Activated naive CD4-positive, alpha-beta T cell treated with Interleukin-2 at 50 U/mL for 16 hours (primary cell): ENCODE data around the gene BLMH.

ENCODE experiments used
- DNase-seq: peaks from one replicate; pipeline ENCODE4 v3.0.0-alpha.2; 2020

Gene BLMH

GRCh38 chr17:30304778-30305177, 13.0 kb upstream of the BLMH start:
- no peak for DNase-seq

GRCh38 chr17:30302241-30302640, 10.5 kb upstream of the BLMH start:
- DNase-seq, result no peak

- no peak for DNase-seq
Observed at GRCh38 chr17:30300818-30301217, 9.1 kb upstream of the BLMH start.

GRCh38 chr17:30299000-30299399, 7.3 kb upstream of the BLMH start:
- no peak for DNase-seq

GRCh38 chr17:30297715-30298114, 6.0 kb upstream of the BLMH start:
- DNase-seq, result no peak

GRCh38 chr17:30296499-30297080, 4.8 kb upstream of the BLMH start:
- no peak for DNase-seq

- DNase-seq, result no peak
Observed at GRCh38 chr17:30292286-30292858, 628 bp upstream of the BLMH start.

GRCh38 chr17:30290696-30291542, 825 bp downstream of the BLMH start:
- DNase-seq, result peak; percentile 45

GRCh38 chr17:30290077-30290476, 1.7 kb downstream of the BLMH start:
- DNase-seq, result no peak

- no peak for DNase-seq
Observed at GRCh38 chr17:30279156-30279555, 12.6 kb downstream of the BLMH start.

- no peak for DNase-seq
Observed at GRCh38 chr17:30278032-30278431, 13.7 kb downstream of the BLMH start.

GRCh38 chr17:30275911-30276310, 15.8 kb downstream of the BLMH start:
- no peak for DNase-seq

- no peak for DNase-seq
Observed at GRCh38 chr17:30274887-30275286, 16.9 kb downstream of the BLMH start.

- no peak for DNase-seq
Observed at GRCh38 chr17:30273373-30273772, 18.4 kb downstream of the BLMH start.

GRCh38 chr17:30271102-30271501, 20.6 kb downstream of the BLMH start:
- no peak for DNase-seq

- DNase-seq, result no peak
Observed at GRCh38 chr17:30267625-30268024, 24.1 kb downstream of the BLMH start.

- no peak for DNase-seq
Observed at GRCh38 chr17:30263552-30264333, 28.0 kb downstream of the BLMH start.

GRCh38 chr17:30256756-30257506, 34.8 kb downstream of the BLMH start:
- no peak for DNase-seq

GRCh38 chr17:30254150-30254549, 37.6 kb downstream of the BLMH start:
- DNase-seq, result no peak

GRCh38 chr17:30253312-30253711, 38.4 kb downstream of the BLMH start:
- DNase-seq, result no peak

- no peak for DNase-seq
Observed at GRCh38 chr17:30251931-30252330, 39.8 kb downstream of the BLMH start.

- no peak for DNase-seq
Observed at GRCh38 chr17:30249460-30249859, 42.3 kb downstream of the BLMH start.

GRCh38 chr17:30248786-30249185, 43.0 kb downstream of the BLMH start:
- no peak for DNase-seq
